Prostate gland (tissue), 2 donors: ENCODE measurements around the gene ARHGAP11A.

Experiments
- POLR2A ChIP-seq: fragments of 450-650 bp; IDR thresholded peaks from one replicate; pipeline ENCODE4 v1.6.1; 2016; ENCODE audit warnings: antibody characterized with exemption, mild to moderate bottlenecking
- TF ChIP-seq, protein P1 (sequence below), 4 experiments: fragments of 200-600 bp in 2 of 4; fragments of 450-650 bp in 2 of 4; sonication (generic) in 2 of 4; IDR thresholded peaks; 1 replicate in 3 of 4; 2 replicates in 1 of 4; pipeline ENCODE4 v1.5.1; 2016 to 2019; ENCODE audit warnings: antibody characterized with exemption in 4 of 4, mild to moderate bottlenecking in 2 of 4, moderate library complexity in 2 of 4

DNA sequence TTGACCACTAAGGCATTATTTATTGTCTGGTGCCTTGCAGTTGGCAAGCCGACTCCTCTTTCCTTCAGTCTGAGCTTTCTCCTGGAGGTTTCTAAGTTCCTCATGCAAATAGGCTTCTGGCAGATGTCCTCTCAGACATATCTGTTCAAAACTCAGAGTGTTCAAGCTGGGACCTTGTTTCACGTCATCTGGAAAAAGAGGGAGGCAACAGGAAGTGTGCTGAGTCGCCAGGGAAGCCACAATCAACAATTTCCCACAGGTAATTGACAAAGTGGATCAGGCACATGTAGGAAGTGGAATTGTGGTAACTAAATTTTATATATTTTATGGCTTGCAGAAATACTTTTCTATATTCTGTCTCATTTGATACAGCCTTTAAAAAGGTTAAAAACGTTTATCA, 40.8 kb downstream of the ARHGAP11A start:
- TF ChIP-seq, protein P1, sequence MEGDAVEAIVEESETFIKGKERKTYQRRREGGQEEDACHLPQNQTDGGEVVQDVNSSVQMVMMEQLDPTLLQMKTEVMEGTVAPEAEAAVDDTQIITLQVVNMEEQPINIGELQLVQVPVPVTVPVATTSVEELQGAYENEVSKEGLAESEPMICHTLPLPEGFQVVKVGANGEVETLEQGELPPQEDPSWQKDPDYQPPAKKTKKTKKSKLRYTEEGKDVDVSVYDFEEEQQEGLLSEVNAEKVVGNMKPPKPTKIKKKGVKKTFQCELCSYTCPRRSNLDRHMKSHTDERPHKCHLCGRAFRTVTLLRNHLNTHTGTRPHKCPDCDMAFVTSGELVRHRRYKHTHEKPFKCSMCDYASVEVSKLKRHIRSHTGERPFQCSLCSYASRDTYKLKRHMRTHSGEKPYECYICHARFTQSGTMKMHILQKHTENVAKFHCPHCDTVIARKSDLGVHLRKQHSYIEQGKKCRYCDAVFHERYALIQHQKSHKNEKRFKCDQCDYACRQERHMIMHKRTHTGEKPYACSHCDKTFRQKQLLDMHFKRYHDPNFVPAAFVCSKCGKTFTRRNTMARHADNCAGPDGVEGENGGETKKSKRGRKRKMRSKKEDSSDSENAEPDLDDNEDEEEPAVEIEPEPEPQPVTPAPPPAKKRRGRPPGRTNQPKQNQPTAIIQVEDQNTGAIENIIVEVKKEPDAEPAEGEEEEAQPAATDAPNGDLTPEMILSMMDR (IDR thresholded peaks at IDR 0.05): no peak
- TF ChIP-seq POLR2A: no peak
